Activated T-helper 17 cell treated with anti-CD3 and anti-CD28 coated beads, Interleukin-2, amount 50 U/mL, for 72 hours (primary cell): ENCODE data around the gene FSTL4. TPM values are rescaled to one million over a fixed set of nuclear protein-coding genes. Genes with fewer than 3 reads are reported as not detected.

Source experiments
- ATAC-seq: fragments of 150-1000 bp; cut with Tn5 transposase; replicated peaks from 2 replicates; pipeline ENCODE4 v1.10.0; 2021; ENCODE audit warnings: mild to moderate bottlenecking, moderate library complexity
- H3K27ac Mint-ChIP-seq: one replicate; pipeline ENCODE4 v1.8.0; 2022; ENCODE audit warnings: mixed read lengths
- H3K27me3 Mint-ChIP-seq: one replicate; pipeline ENCODE4 v1.8.0; 2022; ENCODE audit warnings: mixed read lengths
- H3K36me3 Mint-ChIP-seq: one replicate; pipeline ENCODE4 v1.8.0; 2022; ENCODE audit warnings: low read depth, mild to moderate bottlenecking, mixed read lengths
- H3K4me1 Mint-ChIP-seq: one replicate; pipeline ENCODE4 v1.8.0; 2022; ENCODE audit warnings: mixed read lengths
- H3K4me3 Mint-ChIP-seq: one replicate; pipeline ENCODE4 v1.8.0; 2022; ENCODE audit warnings: mild to moderate bottlenecking, mixed read lengths
- H3K9me3 Mint-ChIP-seq: one replicate; pipeline ENCODE4 v1.8.0; 2022; ENCODE audit warnings: mixed read lengths
- total RNA-seq, 2 donors: library from RNA; stranded (reverse); gene quantifications; one replicate each; pipeline ENCODE4 v1.2.3, GENCODE V29; 2022

The FSTL4 gene
- total RNA-seq, 2 donors from 2014 or later = 0.24 TPM; not detected in 1

- Mint-ChIP-seq H3K36me3 (no peaks in the 10 kb centered on the region), H3K27ac (no peak overlapping the region), H3K9me3 (no peaks in the 10 kb centered on the region), H3K4me1 (peaks cover 6% of the 10 kb centered on the region), H3K4me3 (no peak overlapping the region), H3K27me3 (peaks cover 2% of the 10 kb centered on the region)
- no peak for ATAC-seq
These were observed 106.2 kb downstream of the FSTL4 start for GRCh38 chr5:133506181-133506580.

- Mint-ChIP-seq H3K4me1 (no peaks in the 10 kb centered on the region), H3K4me3 (no peak overlapping the region), H3K27ac (no peak overlapping the region), H3K9me3 (no peaks in the 10 kb centered on the region), H3K36me3 (no peaks in the 10 kb centered on the region), H3K27me3 (peaks cover 4% of the 10 kb centered on the region)
- no peak for ATAC-seq
These were observed 108.8 kb downstream of the FSTL4 start for GRCh38 chr5:133503511-133503910.

- H3K27ac Mint-ChIP-seq = no peak overlapping the region
- H3K4me1 Mint-ChIP-seq = no peaks in the 10 kb centered on the region
- no peaks in the 10 kb centered on the region for H3K36me3 Mint-ChIP-seq
- ATAC-seq = no peak
- no peak overlapping the region for H3K4me3 Mint-ChIP-seq
- peaks cover 4% of the 10 kb centered on the region for H3K27me3 Mint-ChIP-seq
- H3K9me3 Mint-ChIP-seq = no peaks in the 10 kb centered on the region
These were observed 112.4 kb downstream of the FSTL4 start for GRCh38 chr5:133499895-133500294.

GRCh38 chr5:133497608-133498348, 114.6 kb downstream of the FSTL4 start:
- Mint-ChIP-seq H3K4me3 (no peak overlapping the region), H3K4me1 (no peaks in the 10 kb centered on the region), H3K36me3 (no peaks in the 10 kb centered on the region), H3K27ac (no peak overlapping the region), H3K9me3 (no peaks in the 10 kb centered on the region), H3K27me3 (peaks cover 4% of the 10 kb centered on the region)
- ATAC-seq = no peak

- no peak overlapping the region for H3K4me3 Mint-ChIP-seq
- ATAC-seq = no peak
- H3K36me3 Mint-ChIP-seq = no peaks in the 10 kb centered on the region
- H3K9me3 Mint-ChIP-seq = no peaks in the 10 kb centered on the region
- H3K27me3 Mint-ChIP-seq = peaks cover 4% of the 10 kb centered on the region
- no peaks in the 10 kb centered on the region for H3K4me1 Mint-ChIP-seq
- no peak overlapping the region for H3K27ac Mint-ChIP-seq
These were observed 115.7 kb downstream of the FSTL4 start for GRCh38 chr5:133496631-133497030.

GRCh38 chr5:133494923-133495246, 117.5 kb downstream of the FSTL4 start:
- Mint-ChIP-seq H3K9me3 (peaks cover 8% of the 10 kb centered on the region), H3K27ac (no peak overlapping the region), H3K4me1 (no peaks in the 10 kb centered on the region), H3K4me3 (no peak overlapping the region), H3K36me3 (no peaks in the 10 kb centered on the region), H3K27me3 (peaks cover 4% of the 10 kb centered on the region)
- ATAC-seq = no peak

GRCh38 chr5:133494232-133494922, 118.0 kb downstream of the FSTL4 start:
- Mint-ChIP-seq H3K9me3 (peaks cover 8% of the 10 kb centered on the region), H3K4me1 (no peaks in the 10 kb centered on the region), H3K27me3 (peaks cover 4% of the 10 kb centered on the region), H3K27ac (no peak overlapping the region), H3K36me3 (no peaks in the 10 kb centered on the region), H3K4me3 (no peak overlapping the region)
- no peak for ATAC-seq

GRCh38 chr5:133489632-133490031, 122.7 kb downstream of the FSTL4 start:
- peak; percentile 77 for ATAC-seq
- Mint-ChIP-seq H3K36me3 (no peaks in the 10 kb centered on the region), H3K27me3 (no peaks in the 10 kb centered on the region), H3K9me3 (peaks cover 8% of the 10 kb centered on the region), H3K27ac (no peak overlapping the region), H3K4me3 (no peak overlapping the region), H3K4me1 (no peaks in the 10 kb centered on the region)

GRCh38 chr5:133487093-133487492, 125.2 kb downstream of the FSTL4 start:
- Mint-ChIP-seq H3K27ac (no peak overlapping the region), H3K4me3 (no peak overlapping the region), H3K9me3 (peaks cover 8% of the 10 kb centered on the region), H3K36me3 (no peaks in the 10 kb centered on the region), H3K4me1 (no peaks in the 10 kb centered on the region), H3K27me3 (no peaks in the 10 kb centered on the region)
- ATAC-seq = peak; percentile 21

GRCh38 chr5:133485468-133485867, 126.9 kb downstream of the FSTL4 start:
- no peak for ATAC-seq
- Mint-ChIP-seq H3K27me3 (no peaks in the 10 kb centered on the region), H3K4me3 (no peak overlapping the region), H3K4me1 (no peaks in the 10 kb centered on the region), H3K9me3 (peaks cover 5% of the 10 kb centered on the region), H3K27ac (no peak overlapping the region), H3K36me3 (no peaks in the 10 kb centered on the region)

GRCh38 chr5:133483406-133484090, 128.8 kb downstream of the FSTL4 start:
- Mint-ChIP-seq H3K4me1 (no peaks in the 10 kb centered on the region), H3K27me3 (no peaks in the 10 kb centered on the region), H3K9me3 (no peaks in the 10 kb centered on the region), H3K27ac (no peak overlapping the region), H3K4me3 (no peak overlapping the region), H3K36me3 (no peaks in the 10 kb centered on the region)
- no peak for ATAC-seq

- Mint-ChIP-seq H3K4me1 (no peaks in the 10 kb centered on the region), H3K27ac (no peak overlapping the region), H3K9me3 (no peaks in the 10 kb centered on the region), H3K27me3 (no peaks in the 10 kb centered on the region), H3K4me3 (no peak overlapping the region), H3K36me3 (no peaks in the 10 kb centered on the region)
- ATAC-seq = no peak
These were observed 130.3 kb downstream of the FSTL4 start for GRCh38 chr5:133482028-133482427.

- H3K36me3 Mint-ChIP-seq = no peaks in the 10 kb centered on the region
- no peaks in the 10 kb centered on the region for H3K9me3 Mint-ChIP-seq
- ATAC-seq = no peak
- H3K4me3 Mint-ChIP-seq = no peak overlapping the region
- no peaks in the 10 kb centered on the region for H3K4me1 Mint-ChIP-seq
- no peak overlapping the region for H3K27ac Mint-ChIP-seq
- no peaks in the 10 kb centered on the region for H3K27me3 Mint-ChIP-seq
These were observed 131.5 kb downstream of the FSTL4 start for GRCh38 chr5:133480866-133481265.

- no peak overlapping the region for H3K4me3 Mint-ChIP-seq
- H3K27me3 Mint-ChIP-seq = no peaks in the 10 kb centered on the region
These were observed 132.0 kb downstream of the FSTL4 start for GRCh38 chr5:133480366-133480765.

More at GRCh38 chr5:133480366-133480765, 132.0 kb downstream of the FSTL4 start:
- no peak for ATAC-seq
- Mint-ChIP-seq H3K27ac (no peak overlapping the region), H3K4me1 (no peaks in the 10 kb centered on the region), H3K9me3 (no peaks in the 10 kb centered on the region), H3K36me3 (no peaks in the 10 kb centered on the region)
